ENCODE data around the gene PRTFDC1. TPM values are rescaled to one million over a fixed set of nuclear protein-coding genes. Genes with fewer than 3 reads are reported as not detected.

PRTFDC1 gene
- total and polyA plus RNA-seq, 2 experiments from 2014 or later, result 16.0 to 22.0 TPM

DNA sequence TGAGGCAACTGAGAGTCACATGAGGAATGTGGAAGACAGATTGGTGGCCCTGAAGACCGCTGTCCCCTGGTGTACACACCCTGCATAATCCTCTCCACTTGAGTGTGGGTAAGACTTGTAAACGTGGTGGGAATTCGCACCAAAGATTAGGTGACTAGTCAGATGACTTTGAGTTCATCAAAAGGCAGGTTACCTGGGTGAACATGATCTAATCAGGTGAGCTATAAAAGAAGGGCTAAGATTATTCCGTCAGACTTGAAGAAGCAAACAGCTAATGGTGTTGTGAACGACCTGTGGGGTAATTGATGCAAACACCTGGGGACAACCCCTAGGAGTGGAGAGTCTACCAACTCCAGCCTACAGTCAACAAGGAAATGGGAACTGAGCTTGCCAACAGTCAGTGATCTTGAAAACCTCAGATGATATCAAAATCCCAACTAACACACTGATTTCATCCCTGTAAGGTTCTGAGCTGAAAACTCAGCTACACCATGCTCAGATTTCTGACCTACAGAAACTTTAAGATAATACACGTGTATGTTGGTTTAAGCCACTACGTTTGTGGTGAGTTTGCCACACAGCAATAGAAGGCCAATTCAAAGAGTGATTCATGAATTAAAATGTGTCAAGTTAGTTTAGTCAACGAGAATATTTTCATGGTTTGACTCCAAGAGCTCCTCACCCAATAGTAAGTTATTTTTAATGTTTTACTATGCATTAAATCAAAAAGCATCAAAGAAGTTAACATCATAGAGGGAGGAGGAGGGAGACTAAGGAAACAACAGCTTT lies 16.7 kb downstream of the PRTFDC1 start:
- H3K9me2 ChIP-seq (ENCODE audit: insufficient read depth), result no peaks in the 10 kb centered on the region
- H3K4me1 ChIP-seq (ENCODE audit: insufficient read depth), result no peaks in the 10 kb centered on the region
- H3K27ac ChIP-seq, result no peak overlapping the region
- WGBS, 2 experiments (ENCODE audit: low coverage in 1 of 2, low lambda C conversion rate in 2 of 2, missing lambda C conversion rate in 2 of 2), result 70 to 73% methylated on average over 8 of the region's 8 CpGs
- no peak for TF ChIP-seq EZH2phosphoT487 (IDR thresholded peaks at IDR 0.05; ENCODE audit: insufficient read depth, low read depth)
- TF ChIP-seq EZH2 (IDR thresholded peaks at IDR 0.05; ENCODE audit: insufficient read depth, poor library complexity, severe bottlenecking), result no peak
- H3K9ac ChIP-seq, result no peak overlapping the region
- no peaks in the 10 kb centered on the region for H3K36me3 ChIP-seq (ENCODE audit: low read depth)
- no peak overlapping the region for H3K4me3 ChIP-seq
- H4K20me1 ChIP-seq (ENCODE audit: insufficient read depth), result no peaks in the 10 kb centered on the region
- H3K9me3 ChIP-seq (ENCODE audit: low read depth), result no peaks in the 10 kb centered on the region
- H3K79me2 ChIP-seq (ENCODE audit: insufficient read depth), result no peaks in the 10 kb centered on the region
- no peaks in the 10 kb centered on the region for H3K27me3 ChIP-seq (replicated peaks; ENCODE audit: insufficient read depth)
- H3F3A ChIP-seq (ENCODE audit: insufficient read depth), result no peaks in the 10 kb centered on the region
- DNase-seq, result no peak
- no peak overlapping the region for H3K4me2 ChIP-seq (ENCODE audit: unreplicated experiment)
- H2AFZ ChIP-seq, result no peak overlapping the region
- in situ Hi-C loops (cut with MboI), result no loop called here

DNA sequence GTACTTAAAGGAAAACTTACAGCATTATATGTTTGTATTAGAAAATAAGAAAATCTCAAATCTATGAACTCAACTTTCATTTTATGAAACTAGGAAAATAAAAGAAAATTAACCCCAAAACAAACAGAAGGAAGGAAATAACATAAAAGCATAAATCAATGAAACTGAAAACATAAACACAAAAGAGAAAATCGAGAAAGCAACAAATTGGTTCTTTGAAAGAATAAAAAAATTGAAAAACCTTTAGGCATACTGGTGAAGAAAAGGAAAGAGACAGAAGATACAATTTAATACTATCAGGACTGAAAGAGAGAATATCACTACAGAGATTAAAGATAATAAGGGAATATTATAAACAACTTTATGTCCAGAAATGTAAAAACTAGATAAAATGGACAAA lies 21.2 kb downstream of the PRTFDC1 start:
- Histone ChIP-seq H3F3A (ENCODE audit: insufficient read depth) (no peaks in the 10 kb centered on the region), H3K9ac (no peak overlapping the region), H3K27me3 (replicated peaks; ENCODE audit: insufficient read depth) (no peaks in the 10 kb centered on the region), H3K9me3 (ENCODE audit: low read depth) (no peaks in the 10 kb centered on the region), H3K27ac (no peak overlapping the region), H3K4me1 (ENCODE audit: insufficient read depth) (no peaks in the 10 kb centered on the region), H4K20me1 (ENCODE audit: insufficient read depth) (no peaks in the 10 kb centered on the region), H3K79me2 (ENCODE audit: insufficient read depth) (no peaks in the 10 kb centered on the region), H3K4me2 (ENCODE audit: unreplicated experiment) (no peak overlapping the region), H3K4me3 (no peak overlapping the region), H3K9me2 (ENCODE audit: insufficient read depth) (no peaks in the 10 kb centered on the region), H2AFZ (no peak overlapping the region), H3K36me3 (ENCODE audit: low read depth) (no peaks in the 10 kb centered on the region)
- WGBS, 2 experiments (ENCODE audit: low coverage in 1 of 2, low lambda C conversion rate in 2 of 2, missing lambda C conversion rate in 2 of 2), result 87 to 90% methylated on average over 1 of the region's 1 CpG
- in situ Hi-C loops (cut with MboI), result no loop called here
- TF ChIP-seq EZH2 (IDR thresholded peaks at IDR 0.05; ENCODE audit: insufficient read depth, poor library complexity, severe bottlenecking) (no peak), EZH2phosphoT487 (IDR thresholded peaks at IDR 0.05; ENCODE audit: insufficient read depth, low read depth) (no peak)
- DNase-seq, result no peak

DNA sequence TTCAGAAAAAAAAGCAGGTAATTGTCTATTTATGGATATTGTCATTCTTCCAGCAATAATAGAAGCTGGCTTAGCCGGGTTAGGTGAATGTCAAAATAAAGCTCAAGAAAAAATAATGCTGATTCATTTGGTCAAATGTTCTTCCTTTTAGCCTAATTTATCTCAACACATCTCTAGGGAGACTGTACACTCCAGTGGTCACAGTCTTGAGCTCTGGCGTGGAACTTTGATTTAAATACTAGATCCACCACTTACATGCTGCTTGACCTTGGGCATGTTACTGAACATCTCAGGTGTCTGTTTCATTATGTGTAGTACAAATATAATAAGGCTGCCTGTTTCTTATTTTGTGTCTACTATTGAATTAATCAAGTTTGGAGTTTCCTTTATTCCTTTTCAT lies 22.0 kb downstream of the PRTFDC1 start:
- H3K4me1 ChIP-seq (ENCODE audit: insufficient read depth), result no peaks in the 10 kb centered on the region
- H3K36me3 ChIP-seq (ENCODE audit: low read depth), result no peaks in the 10 kb centered on the region
- H3K27me3 ChIP-seq (replicated peaks; ENCODE audit: insufficient read depth), result no peaks in the 10 kb centered on the region
- in situ Hi-C loops (cut with MboI), result no loop called here
- no peak overlapping the region for H2AFZ ChIP-seq
- H3K9me3 ChIP-seq (ENCODE audit: low read depth), result no peaks in the 10 kb centered on the region
- 95 to 96% methylated on average over 2 of the region's 2 CpGs for WGBS, 2 experiments (ENCODE audit: low coverage in 1 of 2, low lambda C conversion rate in 2 of 2, missing lambda C conversion rate in 2 of 2)
- H3K27ac ChIP-seq, result no peak overlapping the region
- no peaks in the 10 kb centered on the region for H4K20me1 ChIP-seq (ENCODE audit: insufficient read depth)
- no peaks in the 10 kb centered on the region for H3K9me2 ChIP-seq (ENCODE audit: insufficient read depth)
- DNase-seq, result no peak
- H3K4me3 ChIP-seq, result no peak overlapping the region
- no peak overlapping the region for H3K9ac ChIP-seq
- H3F3A ChIP-seq (ENCODE audit: insufficient read depth), result no peaks in the 10 kb centered on the region
- no peaks in the 10 kb centered on the region for H3K79me2 ChIP-seq (ENCODE audit: insufficient read depth)
- TF ChIP-seq EZH2 (IDR thresholded peaks at IDR 0.05; ENCODE audit: insufficient read depth, poor library complexity, severe bottlenecking), result no peak
- no peak for TF ChIP-seq EZH2phosphoT487 (IDR thresholded peaks at IDR 0.05; ENCODE audit: insufficient read depth, low read depth)
- no peak overlapping the region for H3K4me2 ChIP-seq (ENCODE audit: unreplicated experiment)

GRCh38 chr10:24929904-24930303 lies 22.5 kb downstream of the PRTFDC1 start:
- Histone ChIP-seq H3K9me3 (ENCODE audit: low read depth) (no peaks in the 10 kb centered on the region), H3K79me2 (ENCODE audit: insufficient read depth) (no peaks in the 10 kb centered on the region), H3K27me3 (replicated peaks; ENCODE audit: insufficient read depth) (no peaks in the 10 kb centered on the region), H3K27ac (no peak overlapping the region), H3K9ac (no peak overlapping the region), H3K4me3 (no peak overlapping the region), H3K4me1 (ENCODE audit: insufficient read depth) (no peaks in the 10 kb centered on the region), H3K4me2 (ENCODE audit: unreplicated experiment) (no peak overlapping the region), H4K20me1 (ENCODE audit: insufficient read depth) (no peaks in the 10 kb centered on the region), H3K36me3 (ENCODE audit: low read depth) (no peaks in the 10 kb centered on the region), H3K9me2 (ENCODE audit: insufficient read depth) (no peaks in the 10 kb centered on the region), H2AFZ (no peak overlapping the region), H3F3A (ENCODE audit: insufficient read depth) (no peaks in the 10 kb centered on the region)
- 83 to 88% methylated on average over 4 of the region's 4 CpGs for WGBS, 2 experiments (ENCODE audit: low coverage in 1 of 2, low lambda C conversion rate in 2 of 2, missing lambda C conversion rate in 2 of 2)
- DNase-seq, result no peak
- in situ Hi-C loops (cut with MboI), result no loop called here
- TF ChIP-seq EZH2 (IDR thresholded peaks at IDR 0.05; ENCODE audit: insufficient read depth, poor library complexity, severe bottlenecking) (no peak), EZH2phosphoT487 (IDR thresholded peaks at IDR 0.05; ENCODE audit: insufficient read depth, low read depth) (no peak)
